K562 (cell line): ENCODE results near the gene DGKB. TPM values are rescaled to one million over a fixed set of nuclear protein-coding genes. Genes with fewer than 3 reads are reported as not detected.

Source experiments
- ATAC-seq: fragments of 200-7000 bp; cut with Tn5 transposase; 3 replicates; pipeline ENCODE4 v1.9.1; 2020; ENCODE audit warnings: moderate library complexity
- BruUV-seq: library from RNA; stranded (reverse); fragments of 400-500 nt; replicated peaks from 2 replicates; lab custom pipeline; 2021; lab: Mats Ljungman, UMichigan
- CTCF ChIA-PET: fragments of 300-600 bp; formaldehyde crosslinking; extraction: SDS; loops from one replicate; lab custom pipeline; 2021; ENCODE audit warnings: low intra/inter-chr PET ratio; lab: Yijun Ruan, JAX
- POLR2A ChIA-PET: fragments of 300-600, 350-650 bp; sonication (Branson Sonifier 250); formaldehyde crosslinking; extraction: SDS; loops from one replicate; lab custom pipeline; 2021; ENCODE audit warnings: antibody characterized with exemption, inconsistent platforms; lab: Yijun Ruan, JAX
- DNase-seq, 4 experiments: peaks; one replicate each; pipeline versions ENCODE4 v3.0.0 to v3.0.0-alpha.2; 2011 to 2018; ENCODE audit warnings: low spot score in 3 of 4, mixed read lengths in 3 of 4; ENCODE audit errors: extremely low read depth in 1 of 4
- FAIRE-seq: peaks from 2 replicates; lab custom pipeline; 2011; peaks lifted over from hg19 to GRCh38; lab: Jason Lieb, UNC
- H2AFZ ChIP-seq: 2 replicates; pipeline ENCODE4 v1.6.0; 2011; ENCODE audit warnings: low read depth, low read length, control low read depth, inconsistent platforms
- H3K27ac ChIP-seq: fragments of 200-600 bp; 3 replicates; pipeline ENCODE4 v1.8.0; 2011; ENCODE audit warnings: low read depth, mild to moderate bottlenecking, control low read depth, inconsistent platforms, low read length, moderate library complexity, mixed read lengths; ENCODE audit errors: extremely low read depth
- H3K27me3 ChIP-seq, 2 experiments: fragments of 300-600 bp in 1 of 2; 2 replicates in 1 of 2; 3 replicates in 1 of 2; pipeline versions ENCODE4 v1.6.0 to v1.8.0; 2011; ENCODE audit warnings: inconsistent platforms in 2 of 2, low read length in 2 of 2, mild to moderate bottlenecking in 1 of 2, mixed read lengths in 1 of 2, moderate library complexity in 1 of 2; ENCODE audit not compliant: control insufficient read depth in 2 of 2, insufficient read depth in 2 of 2
- H3K36me3 ChIP-seq: fragments of 300-600 bp; 3 replicates; pipeline ENCODE4 v1.8.0; 2011; ENCODE audit warnings: mild to moderate bottlenecking, low read length, inconsistent platforms; ENCODE audit not compliant: control insufficient read depth, insufficient read depth
- H3K4me1 ChIP-seq, 2 experiments: fragments of 200-600 bp in 1 of 2; replicated peaks in 1 of 2; 2 replicates in 1 of 2; 3 replicates in 1 of 2; pipeline versions ENCODE4 v1.5.1 to v1.8.0; 2011; ENCODE audit warnings: inconsistent platforms in 2 of 2, low read length in 2 of 2, mild to moderate bottlenecking in 1 of 2, mixed read lengths in 1 of 2, moderate library complexity in 1 of 2; ENCODE audit not compliant: control insufficient read depth in 2 of 2, insufficient read depth in 2 of 2
- H3K4me2 ChIP-seq: 2 replicates; pipeline ENCODE4 v1.6.1; 2011; ENCODE audit warnings: low read length, control low read depth, inconsistent platforms, mixed read lengths; ENCODE audit not compliant: insufficient read depth
- H3K4me3 ChIP-seq: fragments of 200-600 bp; sonication (generic), shearing (Covaris generic); 2 replicates; pipeline ENCODE4 v1.5.1; 2016; ENCODE audit warnings: control low read depth, inconsistent platforms
- H3K79me2 ChIP-seq: fragments of 200-600 bp; 3 replicates; pipeline ENCODE4 v1.8.0; 2011; ENCODE audit warnings: low read length, inconsistent platforms; ENCODE audit not compliant: control insufficient read depth, insufficient read depth
- H3K9ac ChIP-seq, 2 experiments: 2 replicates each; pipeline versions ENCODE4 v1.6.0 to v1.6.1; 2011; ENCODE audit warnings: low read depth in 2 of 2, low read length in 2 of 2, control low read depth in 1 of 2, inconsistent platforms in 1 of 2, mild to moderate bottlenecking in 1 of 2, mixed read lengths in 1 of 2; ENCODE audit not compliant: insufficient read depth in 1 of 2
- H3K9me1 ChIP-seq: one replicate; pipeline ENCODE4 v1.6.0; 2011; ENCODE audit warnings: inconsistent platforms, mild to moderate bottlenecking, low read length, moderate library complexity; ENCODE audit not compliant: control insufficient read depth, insufficient read depth
- H3K9me3 ChIP-seq: replicated peaks from 2 replicates; pipeline ENCODE4 v1.5.1; 2011; ENCODE audit warnings: low read depth, low read length, inconsistent platforms; ENCODE audit not compliant: control insufficient read depth, insufficient read depth
- H4K20me1 ChIP-seq: replicated peaks from 2 replicates; pipeline ENCODE4 v1.6.1; 2011; ENCODE audit warnings: low read length, inconsistent platforms, mixed read lengths; ENCODE audit not compliant: control insufficient read depth, insufficient read depth
- BHLHE40 ChIP-seq: IDR thresholded peaks from 2 replicates; pipeline ENCODE4 v1.6.1; 2011; ENCODE audit warnings: low read length, improper control_type of control experiment
- RBBP5 ChIP-seq: fragments of 200-600 bp; sonication (generic); IDR thresholded peaks from 2 replicates; pipeline ENCODE4 v1.6.1; 2012; ENCODE audit warnings: borderline replicate concordance, mild to moderate bottlenecking, low read length, control low read depth, inconsistent platforms; ENCODE audit not compliant: insufficient read depth, poor library complexity, severe bottlenecking
- RFX7 ChIP-seq: fragments of 250-450 bp; sonication (Bioruptor Pico); IDR thresholded peaks from 2 replicates; pipeline ENCODE4 v1.5.1; 2021; ENCODE audit warnings: mild to moderate bottlenecking
- WGBS: fragments of 100-300 bp; shearing (Covaris generic); methylation state at CpG from one replicate; pipeline ENCODE4 v1.1.6; 2016; ENCODE audit warnings: low coverage, mixed read lengths; ENCODE audit not compliant: insufficient coverage; ENCODE audit errors: missing lambda C conversion rate; 5-methylcytosine and 5-hydroxymethylcytosine counted together
- in situ Hi-C: fragments of 300-500 bp; cut with MboI; formaldehyde crosslinking; loops from 4 replicates; pipeline ENCODE4 v1.15.0; 2018; ENCODE audit warnings: inconsistent platforms, mixed read lengths
- intact Hi-C: fragments of 100-400 bp; cut with micrococcal nuclease; formaldehyde crosslinking; loops from 2 replicates; pipeline ENCODE4 v1.14.2; 2022
- polyA plus RNA-seq, 8 experiments: library from polyadenylated mRNA; depleted of rRNA in 4 of 8; stranded (reverse) in 5 of 8; unstranded in 3 of 8; fragments of >200 nt; fragmentation: Nextera tagmentation in 2 of 8; fragmentation: Illumina TruSeq in 1 of 8; extraction: Ambion mirVana in 2 of 8; extraction: Trizol in 1 of 8; gene quantifications; 2 replicates each; pipeline versions ENCODE4 v1.2.1 to v1.2.3, GENCODE V29; 2011 to 2014; ENCODE audit warnings: inconsistent platforms in 1 of 8, missing spikeins in 1 of 8
- total RNA-seq, 7 experiments: library from RNA; depleted of rRNA in 6 of 7; stranded (reverse); fragments of >200 nt in 6 of 7; fragmentation: Illumina TruSeq in 2 of 7; extraction: Trizol in 2 of 7; gene quantifications; 2 replicates each; pipeline versions ENCODE4 v1.2.1 to v1.2.3, GENCODE V29; 2011 to 2021; ENCODE audit warnings: low replicate concordance in 1 of 7
- TF ChIP-seq, protein P1 (sequence below): sonication (generic); formaldehyde crosslinking; IDR thresholded peaks from 2 replicates; pipeline ENCODE4 v1.8.0; 2022; ENCODE audit warnings: mild to moderate bottlenecking, missing genetic modification reagents

DGKB gene
- total and polyA plus RNA-seq, 9 of the 15 experiments (the other 6 are each of a cell fraction or from before 2014, with no cell fraction given) = 0.01 TPM; not detected in 8

DNA sequence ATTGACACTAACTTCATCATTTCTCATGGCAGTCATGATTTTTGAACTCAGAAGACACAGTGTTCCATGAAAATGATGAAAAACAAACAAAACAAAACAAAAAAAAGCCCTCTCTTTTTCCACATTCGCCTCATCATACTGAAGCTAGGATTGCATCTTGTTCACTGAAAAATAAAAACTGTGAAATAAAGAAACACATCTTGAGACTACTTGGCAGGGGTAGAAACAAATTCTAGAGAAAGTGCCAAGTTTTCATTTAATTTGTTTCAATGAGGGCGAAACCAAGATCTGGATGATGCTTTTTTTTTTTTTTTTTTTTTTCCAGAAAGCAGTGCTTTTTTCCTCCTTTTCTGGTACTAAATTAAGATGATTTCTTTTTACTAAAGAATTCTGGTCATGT is 562.7 kb downstream of the DGKB start:
- H3K4me2 ChIP-seq = no peak overlapping the region
- no TSS peak for BruUV-seq
- no peak for TF ChIP-seq RBBP5
- TF ChIP-seq, protein P1, sequence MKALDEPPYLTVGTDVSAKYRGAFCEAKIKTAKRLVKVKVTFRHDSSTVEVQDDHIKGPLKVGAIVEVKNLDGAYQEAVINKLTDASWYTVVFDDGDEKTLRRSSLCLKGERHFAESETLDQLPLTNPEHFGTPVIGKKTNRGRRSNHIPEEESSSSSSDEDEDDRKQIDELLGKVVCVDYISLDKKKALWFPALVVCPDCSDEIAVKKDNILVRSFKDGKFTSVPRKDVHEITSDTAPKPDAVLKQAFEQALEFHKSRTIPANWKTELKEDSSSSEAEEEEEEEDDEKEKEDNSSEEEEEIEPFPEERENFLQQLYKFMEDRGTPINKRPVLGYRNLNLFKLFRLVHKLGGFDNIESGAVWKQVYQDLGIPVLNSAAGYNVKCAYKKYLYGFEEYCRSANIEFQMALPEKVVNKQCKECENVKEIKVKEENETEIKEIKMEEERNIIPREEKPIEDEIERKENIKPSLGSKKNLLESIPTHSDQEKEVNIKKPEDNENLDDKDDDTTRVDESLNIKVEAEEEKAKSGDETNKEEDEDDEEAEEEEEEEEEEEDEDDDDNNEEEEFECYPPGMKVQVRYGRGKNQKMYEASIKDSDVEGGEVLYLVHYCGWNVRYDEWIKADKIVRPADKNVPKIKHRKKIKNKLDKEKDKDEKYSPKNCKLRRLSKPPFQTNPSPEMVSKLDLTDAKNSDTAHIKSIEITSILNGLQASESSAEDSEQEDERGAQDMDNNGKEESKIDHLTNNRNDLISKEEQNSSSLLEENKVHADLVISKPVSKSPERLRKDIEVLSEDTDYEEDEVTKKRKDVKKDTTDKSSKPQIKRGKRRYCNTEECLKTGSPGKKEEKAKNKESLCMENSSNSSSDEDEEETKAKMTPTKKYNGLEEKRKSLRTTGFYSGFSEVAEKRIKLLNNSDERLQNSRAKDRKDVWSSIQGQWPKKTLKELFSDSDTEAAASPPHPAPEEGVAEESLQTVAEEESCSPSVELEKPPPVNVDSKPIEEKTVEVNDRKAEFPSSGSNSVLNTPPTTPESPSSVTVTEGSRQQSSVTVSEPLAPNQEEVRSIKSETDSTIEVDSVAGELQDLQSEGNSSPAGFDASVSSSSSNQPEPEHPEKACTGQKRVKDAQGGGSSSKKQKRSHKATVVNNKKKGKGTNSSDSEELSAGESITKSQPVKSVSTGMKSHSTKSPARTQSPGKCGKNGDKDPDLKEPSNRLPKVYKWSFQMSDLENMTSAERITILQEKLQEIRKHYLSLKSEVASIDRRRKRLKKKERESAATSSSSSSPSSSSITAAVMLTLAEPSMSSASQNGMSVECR (CRISPR knock-in tag) = no peak
- no peak for TF ChIP-seq RFX7 (CRISPR knock-in tag)
- TF ChIP-seq BHLHE40 = no peak
- H3K27me3 ChIP-seq = no peaks in the 10 kb centered on the region
- H4K20me1 ChIP-seq = no peaks in the 10 kb centered on the region
- FAIRE-seq (no peak), ATAC-seq (no peak), DNase-seq (no peak)
- ChIA-PET POLR2A (no interaction called here), CTCF (no interaction called here)
- no peak overlapping the region for H3K9ac ChIP-seq
- no peak overlapping the region for H3K27ac ChIP-seq
- no peak overlapping the region for H2AFZ ChIP-seq
- intact Hi-C loops (no loop called here), in situ Hi-C loops (no loop called here)
- 0% methylated on average over 2 of the region's 2 CpGs for WGBS
- H3K36me3 ChIP-seq = no peaks in the 10 kb centered on the region
- H3K9me1 ChIP-seq = no peaks in the 10 kb centered on the region
- no peaks in the 10 kb centered on the region for H3K9me3 ChIP-seq
- H3K4me3 ChIP-seq = no peak overlapping the region
- no peaks in the 10 kb centered on the region for H3K4me1 ChIP-seq
- H3K79me2 ChIP-seq = no peaks in the 10 kb centered on the region
